HAP-1 (cell line): Measurements from ENCODE around the gene IL36B.

Source experiments
- DNase-seq, 2 experiments: peaks; one replicate each; pipeline ENCODE4 v3.0.0-alpha.2; 2016 to 2020; ENCODE audit warnings: low spot score in 2 of 2
- H3K27me3 ChIP-seq: fragments of 250-450 bp; sonication (Bioruptor Pico); 2 replicates; pipeline ENCODE4 v1.5.1; 2020; ENCODE audit warnings: low read depth, mild to moderate bottlenecking, moderate library complexity
- H3K36me3 ChIP-seq: fragments of 250-450 bp; sonication (Bioruptor Pico); replicated peaks from 2 replicates; pipeline ENCODE4 v1.5.1; 2020; ENCODE audit warnings: mild to moderate bottlenecking
- H3K4me1 ChIP-seq: fragments of 250-450 bp; sonication (Bioruptor Pico); 2 replicates; pipeline ENCODE4 v1.5.1; 2020; ENCODE audit warnings: mild to moderate bottlenecking
- H3K4me3 ChIP-seq: fragments of 250-450 bp; sonication (Bioruptor Pico); 2 replicates; pipeline ENCODE4 v1.5.1; 2020; ENCODE audit warnings: mild to moderate bottlenecking, moderate library complexity
- H3K9me3 ChIP-seq: fragments of 250-450 bp; sonication (Bioruptor Pico); 2 replicates; pipeline ENCODE4 v1.5.1; 2020; ENCODE audit warnings: mild to moderate bottlenecking, moderate library complexity
- in situ Hi-C: fragments of 300-500 bp; cut with MboI; formaldehyde crosslinking; loops from 3 replicates; pipeline ENCODE4 v1.14.3; 2020; ENCODE audit warnings: low sequenced_read_pairs, inconsistent platforms, mixed read lengths

Gene IL36B

DNA sequence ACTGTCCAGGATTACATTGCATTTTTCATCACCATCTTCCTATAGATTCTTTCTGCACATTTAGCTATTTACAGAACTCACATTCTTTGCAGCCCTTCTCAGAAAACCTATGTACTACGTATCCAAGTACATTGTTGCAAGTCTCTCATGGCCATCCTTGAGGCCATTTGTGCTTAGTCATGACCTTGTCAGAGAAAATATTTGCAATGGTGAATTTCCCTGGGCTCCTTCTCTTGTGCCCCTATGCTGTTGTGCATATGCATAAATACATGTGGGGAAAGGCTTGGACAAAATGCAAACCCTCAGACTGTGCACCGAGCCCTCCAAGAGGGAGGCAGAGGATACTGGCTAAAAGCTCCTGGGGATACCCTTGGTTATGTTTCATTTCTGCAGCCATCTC is 27.9 kb downstream of the IL36B start:
- no peaks in the 10 kb centered on the region for H3K36me3 ChIP-seq
- in situ Hi-C loops: no loop called here
- H3K4me3 ChIP-seq: no peak overlapping the region
- H3K4me1 ChIP-seq: no peaks in the 10 kb centered on the region
- no peak for DNase-seq
- peaks cover 7% of the 10 kb centered on the region; the same call in 1 of the 2 replicates for H3K27me3 ChIP-seq
- H3K9me3 ChIP-seq: no peaks in the 10 kb centered on the region

DNA sequence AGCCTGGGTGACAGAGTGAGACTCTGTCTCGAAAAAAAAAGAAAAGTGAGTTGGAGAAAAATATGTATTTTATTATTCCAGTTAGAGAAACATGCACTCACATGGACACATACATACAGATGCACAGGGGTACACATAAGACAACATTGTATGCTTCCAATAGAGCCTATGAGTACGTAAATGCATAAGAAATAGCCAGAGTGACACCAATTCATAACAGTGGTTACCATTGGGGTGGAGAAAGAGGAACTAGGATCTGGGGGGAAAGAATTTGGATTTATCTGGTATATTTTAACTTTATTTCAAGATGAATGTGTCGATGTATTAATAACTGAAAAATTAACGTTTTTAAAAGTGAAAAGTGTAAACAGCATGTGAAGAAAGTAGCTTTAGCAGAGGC is 31.4 kb downstream of the IL36B start:
- Histone ChIP-seq H3K9me3 (no peaks in the 10 kb centered on the region), H3K4me1 (no peaks in the 10 kb centered on the region), H3K36me3 (no peaks in the 10 kb centered on the region), H3K4me3 (no peak overlapping the region), H3K27me3 (peaks cover 7% of the 10 kb centered on the region; the same call in 1 of the 2 replicates)
- DNase-seq: no peak
- in situ Hi-C loops: no loop called here

DNA sequence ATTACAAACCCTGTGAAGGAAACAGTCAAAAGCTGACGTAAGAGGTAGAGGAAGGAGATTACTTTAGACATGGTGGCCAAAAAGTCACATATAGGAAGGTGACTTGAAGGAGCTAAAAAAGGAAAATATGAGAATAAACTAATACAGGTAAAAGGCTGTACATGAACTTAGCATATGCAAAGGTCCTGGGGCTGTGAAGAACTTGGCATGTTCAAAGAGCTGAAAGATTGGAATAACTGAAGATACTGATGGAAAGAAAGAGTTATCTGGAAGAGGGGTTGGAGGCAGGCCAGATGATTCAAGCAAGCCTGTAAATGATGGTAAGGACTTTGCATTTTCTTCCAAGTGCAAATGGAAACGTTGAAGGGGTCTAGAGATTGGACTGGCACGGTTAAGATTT is 34.2 kb downstream of the IL36B start:
- no peaks in the 10 kb centered on the region for H3K36me3 ChIP-seq
- no peak overlapping the region for H3K4me3 ChIP-seq
- in situ Hi-C loops: no loop called here
- no peak for DNase-seq
- H3K4me1 ChIP-seq: no peaks in the 10 kb centered on the region
- no peaks in the 10 kb centered on the region for H3K9me3 ChIP-seq
- H3K27me3 ChIP-seq: peaks cover 7% of the 10 kb centered on the region; the same call in 1 of the 2 replicates

DNA sequence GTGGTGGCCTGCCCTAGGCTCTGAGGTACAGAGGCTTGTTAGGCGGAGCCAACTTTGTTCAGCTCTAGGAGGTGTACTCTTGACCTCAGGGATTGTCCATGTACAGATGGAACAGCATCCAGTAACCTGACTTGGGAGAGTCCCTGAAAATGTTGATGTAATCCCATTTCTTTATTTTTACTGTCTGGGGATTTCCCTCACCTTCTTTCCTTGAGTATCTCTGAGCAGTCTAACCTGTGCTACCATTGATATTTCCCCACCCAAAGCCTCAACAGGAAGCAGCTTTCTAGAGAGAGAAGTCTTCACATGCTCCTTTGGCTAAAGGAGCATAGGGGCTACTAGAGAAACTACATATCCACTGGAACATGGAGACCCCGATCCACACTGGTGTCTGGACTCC is 37.0 kb downstream of the IL36B start:
- H3K36me3 ChIP-seq: no peaks in the 10 kb centered on the region
- H3K9me3 ChIP-seq: no peaks in the 10 kb centered on the region
- H3K27me3 ChIP-seq: no peaks in the 10 kb centered on the region
- H3K4me3 ChIP-seq: no peak overlapping the region
- no peak for DNase-seq
- no peaks in the 10 kb centered on the region for H3K4me1 ChIP-seq
- in situ Hi-C loops: no loop called here

DNA sequence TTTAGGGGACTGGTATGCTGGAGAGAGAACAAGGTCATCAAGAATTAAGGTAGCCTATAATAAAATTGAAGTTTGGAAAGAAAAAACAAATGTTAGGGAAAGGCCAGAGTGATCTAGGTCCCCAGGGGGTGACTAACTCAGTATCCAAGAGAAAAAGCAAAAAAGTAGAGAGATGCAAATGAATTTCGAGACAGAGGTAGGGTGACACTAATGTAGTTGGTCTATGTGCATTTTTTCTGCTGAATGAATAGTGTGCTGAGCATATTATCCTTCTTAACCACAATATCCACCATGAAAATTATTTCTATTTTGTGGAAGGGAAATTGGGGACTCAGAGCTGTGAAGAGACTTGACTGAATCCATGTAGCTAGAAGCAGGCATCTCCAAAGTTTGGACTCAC is 37.6 kb downstream of the IL36B start:
- no peaks in the 10 kb centered on the region for H3K36me3 ChIP-seq
- H3K9me3 ChIP-seq: no peaks in the 10 kb centered on the region
- no peak for DNase-seq
- no peak overlapping the region for H3K4me3 ChIP-seq
- no peaks in the 10 kb centered on the region for H3K4me1 ChIP-seq
- H3K27me3 ChIP-seq: no peaks in the 10 kb centered on the region
- in situ Hi-C loops: no loop called here

DNA sequence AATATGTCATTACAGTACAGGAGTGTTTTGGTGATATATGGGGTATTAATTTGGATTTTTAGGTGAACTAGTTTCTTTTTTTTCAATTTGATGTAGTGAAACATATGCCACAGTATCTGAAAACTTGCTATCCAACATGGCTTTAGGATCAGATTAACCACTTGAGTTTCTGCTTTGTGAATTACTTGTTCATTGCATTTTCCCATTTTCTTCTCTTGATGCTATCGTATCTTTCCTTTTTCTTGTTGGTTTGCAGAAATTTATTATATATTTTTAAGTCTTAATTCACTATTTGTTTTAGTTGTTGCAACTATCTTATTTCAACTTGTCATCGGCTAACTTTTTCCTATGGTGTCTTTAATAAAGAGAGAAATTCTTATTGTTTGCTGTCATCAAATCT is 38.6 kb downstream of the IL36B start:
- DNase-seq: no peak
- in situ Hi-C loops: no loop called here
- Histone ChIP-seq H3K4me3 (no peak overlapping the region), H3K36me3 (no peaks in the 10 kb centered on the region), H3K27me3 (no peaks in the 10 kb centered on the region), H3K9me3 (no peaks in the 10 kb centered on the region), H3K4me1 (no peaks in the 10 kb centered on the region)

DNA sequence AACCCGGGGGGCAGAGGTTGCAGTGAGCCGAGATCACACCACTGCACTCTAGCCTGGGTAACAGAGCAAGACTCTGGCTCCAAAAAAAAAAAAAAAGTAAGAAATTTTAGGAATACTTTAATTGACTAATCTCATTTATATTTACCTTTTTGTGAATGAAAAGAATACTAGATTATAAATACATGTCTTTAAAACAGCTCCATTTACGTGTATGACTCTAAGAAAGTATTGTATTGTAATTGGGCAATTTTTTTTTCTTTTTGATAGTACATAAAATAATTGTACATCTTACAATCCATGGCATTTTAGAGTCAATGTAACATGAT is 39.4 kb downstream of the IL36B start:
- in situ Hi-C loops: no loop called here
- H3K4me3 ChIP-seq: no peak overlapping the region

DNA sequence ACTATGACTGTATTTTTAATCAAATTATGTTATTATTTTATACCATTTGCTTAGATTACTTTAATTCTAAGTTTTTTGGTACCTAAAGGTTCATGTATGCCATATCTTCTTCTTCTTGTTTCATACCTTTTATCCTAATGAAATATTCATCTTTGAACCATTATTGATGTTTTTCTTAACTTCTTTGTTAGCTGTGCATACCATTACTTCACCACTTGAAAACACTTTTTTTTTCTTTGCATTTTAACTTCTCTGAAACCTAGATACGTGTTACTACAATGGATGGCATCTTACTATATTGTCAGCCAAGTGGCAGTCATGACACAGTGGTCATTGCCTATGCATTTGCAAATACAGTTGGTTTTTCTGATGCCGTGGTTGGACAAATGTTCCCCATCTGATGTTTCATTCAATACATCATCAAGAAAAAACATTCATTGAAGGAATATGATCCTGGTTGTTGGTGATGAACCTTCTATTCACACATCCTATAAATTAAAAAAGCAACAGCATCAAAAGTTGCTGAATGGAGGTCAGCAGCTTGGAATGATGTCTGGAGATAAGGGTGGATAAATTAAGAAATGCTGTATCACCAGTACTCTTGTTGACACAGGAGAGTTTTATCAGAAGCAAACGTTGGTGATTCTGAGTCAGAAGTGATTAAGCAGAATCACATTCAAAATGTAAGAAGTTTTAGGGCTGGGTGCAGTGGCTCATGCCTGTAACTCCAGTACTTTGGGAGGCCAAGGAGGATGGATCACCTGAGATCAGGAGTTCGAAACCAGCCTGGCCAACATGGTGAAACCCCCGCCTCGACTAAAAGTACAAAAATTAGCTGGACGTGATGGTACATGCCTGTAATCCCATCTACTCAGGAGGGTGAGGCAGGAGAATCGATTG is 40.0 kb downstream of the IL36B start:
- in situ Hi-C loops: no loop called here
- Histone ChIP-seq H3K9me3 (no peaks in the 10 kb centered on the region), H3K27me3 (no peaks in the 10 kb centered on the region), H3K4me1 (no peaks in the 10 kb centered on the region), H3K36me3 (no peaks in the 10 kb centered on the region), H3K4me3 (no peak overlapping the region)
- DNase-seq: no peak

More for the DNA sequence above, 39.4 kb downstream of the IL36B start:
- Histone ChIP-seq H3K4me1 (no peaks in the 10 kb centered on the region), H3K36me3 (no peaks in the 10 kb centered on the region), H3K9me3 (no peaks in the 10 kb centered on the region), H3K27me3 (no peaks in the 10 kb centered on the region)
- no peak for DNase-seq

DNA sequence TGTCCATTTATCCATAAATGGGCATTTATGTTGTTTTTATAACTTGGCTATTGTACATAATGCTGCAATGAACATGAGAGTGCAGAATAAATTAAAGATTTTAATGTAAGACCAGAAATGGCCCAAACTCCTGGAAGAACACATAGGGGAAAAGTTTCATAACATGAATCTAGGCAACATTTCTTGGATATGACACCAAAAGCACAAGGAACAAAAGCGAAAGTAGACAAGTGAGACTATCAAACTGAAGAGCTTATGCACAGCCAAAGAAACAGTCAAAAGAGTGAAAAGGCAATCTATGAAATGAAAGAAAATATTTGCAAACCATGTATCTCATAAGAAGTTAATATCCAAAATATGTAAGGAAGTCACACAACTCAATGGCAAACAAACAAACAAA is 41.6 kb downstream of the IL36B start:
- Histone ChIP-seq H3K36me3 (no peaks in the 10 kb centered on the region), H3K27me3 (no peaks in the 10 kb centered on the region), H3K4me1 (no peaks in the 10 kb centered on the region), H3K4me3 (no peak overlapping the region), H3K9me3 (no peaks in the 10 kb centered on the region)
- no peak for DNase-seq
- in situ Hi-C loops: no loop called here

DNA sequence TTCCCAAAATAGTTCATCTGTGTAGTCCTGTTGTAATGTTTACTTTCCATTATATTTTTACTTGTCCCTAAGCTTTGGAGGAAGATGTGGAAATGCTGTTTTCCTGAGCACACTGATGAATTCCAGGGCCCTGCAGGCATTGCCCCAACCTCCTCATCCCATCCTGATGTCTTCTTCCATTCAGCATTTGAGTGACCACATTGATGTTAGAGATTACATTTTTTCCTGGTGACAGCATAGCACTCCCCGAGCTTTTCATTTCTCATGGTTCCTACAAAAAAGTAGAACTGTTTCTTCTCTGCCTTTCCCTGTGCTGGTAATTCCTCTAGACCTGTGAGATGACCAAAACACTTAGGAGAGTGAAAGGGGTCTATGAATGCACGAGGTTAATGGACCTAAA is 42.6 kb downstream of the IL36B start:
- no peak overlapping the region for H3K4me3 ChIP-seq
- H3K27me3 ChIP-seq: no peaks in the 10 kb centered on the region
- in situ Hi-C loops: no loop called here
- no peaks in the 10 kb centered on the region for H3K36me3 ChIP-seq
- H3K9me3 ChIP-seq: no peaks in the 10 kb centered on the region
- H3K4me1 ChIP-seq: no peaks in the 10 kb centered on the region
- DNase-seq: no peak

DNA sequence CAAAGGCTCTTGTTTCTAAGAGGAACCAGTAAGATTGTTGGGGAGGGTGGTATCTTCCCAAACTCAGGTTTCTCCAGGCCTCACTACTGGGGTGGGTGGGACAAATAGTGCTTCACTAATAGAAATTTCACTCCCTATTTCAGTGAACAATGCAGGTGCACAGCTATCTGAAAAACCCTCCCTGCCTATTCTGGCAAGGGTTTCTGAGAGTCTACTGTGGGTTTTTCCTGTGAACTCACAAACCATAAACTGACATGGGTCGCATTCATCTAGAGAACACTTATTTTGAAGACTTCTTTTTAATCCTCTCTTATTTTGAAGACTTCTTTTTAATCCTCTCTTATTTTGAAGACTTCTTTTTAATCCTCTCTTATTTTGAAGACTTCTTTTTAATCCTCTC is 43.0 kb downstream of the IL36B start:
- in situ Hi-C loops: no loop called here
- no peak for DNase-seq
- no peaks in the 10 kb centered on the region for H3K4me1 ChIP-seq
- no peaks in the 10 kb centered on the region for H3K9me3 ChIP-seq
- H3K4me3 ChIP-seq: no peak overlapping the region
- H3K36me3 ChIP-seq: no peaks in the 10 kb centered on the region
- no peaks in the 10 kb centered on the region for H3K27me3 ChIP-seq

DNA sequence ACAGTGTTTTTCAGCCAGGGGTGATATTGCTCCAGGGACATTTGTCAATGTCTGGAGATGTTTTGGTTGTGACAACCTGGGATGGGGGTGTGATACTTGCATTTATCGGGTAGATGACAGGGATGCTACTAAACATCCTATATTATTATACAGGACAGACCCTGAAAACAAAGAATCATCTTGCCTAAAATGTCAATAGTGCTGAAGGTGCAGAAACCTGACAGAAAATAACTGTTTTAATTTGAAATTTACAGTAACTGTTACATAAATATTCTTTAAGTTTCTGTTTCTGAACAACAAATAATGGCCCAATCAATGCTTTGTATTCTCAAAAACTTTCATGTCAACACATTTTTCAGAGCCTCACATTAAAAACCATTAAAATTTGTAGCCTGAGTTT is 45.4 kb downstream of the IL36B start:
- no peak overlapping the region for H3K4me3 ChIP-seq
- no peaks in the 10 kb centered on the region for H3K9me3 ChIP-seq
- in situ Hi-C loops: no loop called here
- no peaks in the 10 kb centered on the region for H3K4me1 ChIP-seq
- H3K27me3 ChIP-seq: no peaks in the 10 kb centered on the region
- H3K36me3 ChIP-seq: no peaks in the 10 kb centered on the region
- no peak for DNase-seq

DNA sequence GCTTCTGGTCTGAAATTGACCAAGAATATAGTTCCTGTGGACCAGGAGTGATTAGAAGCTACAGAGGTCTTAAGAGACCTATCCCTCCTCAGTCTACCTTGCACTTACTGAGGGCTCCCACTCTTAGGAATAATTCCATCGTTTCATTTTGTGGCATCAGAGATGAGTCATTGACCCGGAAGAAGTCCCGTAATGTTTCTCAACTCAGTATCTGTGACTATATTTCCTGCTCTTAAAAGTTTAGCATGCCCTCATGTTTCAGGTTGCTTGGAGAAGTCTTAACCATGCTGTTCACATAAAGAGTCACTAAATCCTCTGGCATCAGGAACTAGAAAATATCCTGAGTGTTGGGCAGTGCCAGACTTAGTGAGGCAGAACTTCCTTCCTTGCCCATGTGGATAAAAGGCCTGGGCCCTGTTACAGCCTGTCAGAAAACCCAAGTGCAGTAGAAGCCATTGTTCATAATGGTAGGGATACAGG is 47.6 kb downstream of the IL36B start, which contains the start of gene IL36A:
Gene IL36A, plus strand, starts transcription at position 430 of the 480 bp plus-strand sequence. CDS start 413 bp downstream, outside the sequence.
- in situ Hi-C loops: no loop called here
- DNase-seq: no peak
- Histone ChIP-seq H3K36me3 (no peaks in the 10 kb centered on the region), H3K27me3 (no peaks in the 10 kb centered on the region), H3K9me3 (no peaks in the 10 kb centered on the region; the same call in 1 of the 2 replicates), H3K4me3 (no peak within 1 kb of the TSS), H3K4me1 (no peaks in the 10 kb centered on the region)

DNA sequence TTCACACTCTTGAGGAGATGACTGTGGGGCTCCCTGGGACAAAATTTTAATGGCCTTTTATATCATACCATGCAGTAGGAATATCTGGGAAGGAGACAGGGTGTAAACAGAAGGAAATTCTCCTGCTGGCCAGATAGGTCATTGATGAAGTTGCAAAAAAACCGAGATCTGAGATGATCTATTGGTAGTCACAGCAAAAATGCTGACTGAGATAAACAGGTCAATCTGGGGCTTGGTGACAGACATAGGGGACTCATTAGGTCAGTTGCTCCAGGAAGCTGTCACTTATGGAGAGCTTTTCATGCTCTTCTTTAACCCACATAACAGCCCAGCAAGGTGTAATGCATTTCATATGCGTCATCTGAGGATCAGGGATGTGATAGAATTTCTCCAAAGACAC is 50.0 kb downstream of the IL36B start:
- Histone ChIP-seq H3K4me3 (no peak overlapping the region), H3K36me3 (no peaks in the 10 kb centered on the region), H3K9me3 (no peaks in the 10 kb centered on the region; the same call in 1 of the 2 replicates), H3K4me1 (no peaks in the 10 kb centered on the region), H3K27me3 (no peaks in the 10 kb centered on the region)
- in situ Hi-C loops: no loop called here
- DNase-seq: no peak
